Adrenal gland (tissue), 5 donors: ENCODE results near the gene LMNA.

Source experiments
- CTCF ChIP-seq, 6 experiments: fragments of 450-650 bp in 4 of 6; fragments of 200-600 bp in 2 of 6; sonication (generic) in 1 of 6; IDR thresholded peaks; 1 replicate in 5 of 6; 2 replicates in 1 of 6; pipeline versions ENCODE4 v1.5.1 to v1.8.0; 2016 to 2021; ENCODE audit warnings: antibody characterized with exemption in 6 of 6, mild to moderate bottlenecking in 2 of 6, moderate library complexity in 1 of 6
- POLR2A ChIP-seq, 2 donors: fragments of 450-650 bp; IDR thresholded peaks; one replicate each; pipeline ENCODE4 v1.6.1; 2017; ENCODE audit warnings: antibody characterized with exemption in 2 of 2, mild to moderate bottlenecking in 2 of 2, moderate library complexity in 1 of 2
- donor health status: DM: no; HTN: no; CAD: no.

GRCh38 chr1:156155756-156156510 lies 41.4 kb downstream of the LMNA start:
- TF ChIP-seq CTCF (IDR thresholded peaks at IDR 0.05) (no peak), POLR2A (IDR thresholded peaks at IDR 0.05) (no peak)
